Cardiac muscle cell (in vitro differentiated cells and primary cell): Measurements from ENCODE around the gene RAD18. TPM values are rescaled to one million over a fixed set of nuclear protein-coding genes. Genes with fewer than 3 reads are reported as not detected.

Source experiments
- DNase-seq, 2 donors: peaks; one replicate each; pipeline versions ENCODE4 v3.0.0 to v3.0.0-alpha.2; 2010 to 2017; ENCODE audit warnings: low read depth in 1 of 2, low spot score in 1 of 2
- H3K27ac ChIP-seq: fragments of 200-600 bp; sonication (generic); 2 replicates; pipeline ENCODE4 v1.5.1; 2016
- H3K27me3 ChIP-seq: fragments of 200-600 bp; sonication (generic); 2 replicates; pipeline ENCODE4 v1.6.0; 2016; ENCODE audit warnings: control low read depth
- H3K36me3 ChIP-seq: fragments of 200-600 bp; sonication (generic); 2 replicates; pipeline ENCODE4 v1.5.1; 2016; ENCODE audit warnings: control low read depth
- H3K4me1 ChIP-seq: fragments of 200-600 bp; sonication (generic); 2 replicates; pipeline ENCODE4 v1.8.1; 2017; ENCODE audit warnings: low read depth, mild to moderate bottlenecking, mixed run types
- H3K4me3 ChIP-seq: fragments of 200-600 bp; sonication (generic); 2 replicates; pipeline ENCODE4 v1.5.1; 2016; ENCODE audit warnings: mild to moderate bottlenecking
- H3K9me3 ChIP-seq: fragments of 200-600 bp; sonication (generic); 2 replicates; pipeline ENCODE4 v1.5.1; 2017; ENCODE audit warnings: low read depth, mild to moderate bottlenecking, control low read depth
- polyA plus RNA-seq: library from polyadenylated mRNA; unstranded; fragments of >200 nt; fragmentation: Nextera tagmentation; extraction: Ambion mirVana; gene quantifications from 2 replicates; pipeline ENCODE4 v1.2.1, GENCODE V29; 2016
- total RNA-seq: library from RNA; depleted of rRNA; stranded (reverse); fragments of >200 nt; gene quantifications from 2 replicates; pipeline ENCODE4 v1.2.3, GENCODE V29; 2016
- TF ChIP-seq, protein P1 (sequence below): IDR thresholded peaks from 2 replicates; pipeline ENCODE4 v1.5.1; 2012; ENCODE audit warnings: low read depth, mild to moderate bottlenecking, low read length

RAD18 gene
- total and polyA plus RNA-seq, 2 experiments from 2014 or later, result 5.9 to 7.8 TPM

DNA sequence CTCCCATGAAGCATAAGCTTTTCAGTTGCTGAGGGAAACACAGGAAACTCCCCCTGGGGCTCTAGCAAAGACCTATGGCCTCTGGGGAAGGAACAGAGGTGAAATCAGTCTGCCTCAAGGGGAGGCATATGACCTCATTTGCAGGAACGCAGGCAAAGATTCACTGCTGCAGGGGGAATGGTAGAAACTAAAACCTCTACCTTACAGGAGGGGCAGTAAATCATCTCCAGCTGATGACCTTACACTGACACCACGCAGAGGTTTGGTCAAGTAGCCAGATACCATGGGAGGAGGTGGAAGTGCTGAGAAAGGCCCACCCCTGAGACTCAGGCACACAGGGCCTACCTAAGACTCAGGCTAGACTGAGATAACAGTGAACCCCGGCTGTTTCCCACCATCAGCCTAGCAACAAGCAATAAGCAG, 81.1 kb downstream of the RAD18 start:
- H3K27ac ChIP-seq, result peak overlapping the region; percentile 63

DNA sequence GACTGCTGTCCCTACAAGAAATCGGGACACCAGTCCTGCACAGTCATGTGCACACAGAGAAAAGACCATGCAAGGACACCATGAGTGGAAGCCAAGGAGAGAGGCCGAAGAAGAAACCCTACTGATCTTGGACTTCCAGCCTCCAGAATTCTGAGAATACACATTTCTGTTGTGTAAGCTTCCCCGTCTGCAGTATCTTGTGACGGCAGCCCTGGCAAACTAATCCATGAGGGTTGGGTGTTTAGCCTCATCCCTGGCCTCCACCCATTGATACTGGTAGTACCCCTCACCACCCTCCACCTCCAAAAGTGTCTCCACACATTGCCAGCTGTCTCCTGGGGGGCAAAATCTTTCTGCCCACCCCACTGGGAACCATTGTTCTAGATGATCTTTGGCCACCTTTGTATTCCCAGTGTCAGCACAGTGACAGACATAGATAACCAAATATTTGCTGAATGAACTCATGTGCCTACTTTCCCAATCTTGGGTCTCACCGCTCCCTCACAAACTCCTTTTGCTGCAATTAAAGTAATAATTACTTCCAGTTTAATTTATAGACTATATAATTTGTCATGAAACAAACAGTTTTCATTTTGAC, 83.8 kb downstream of the RAD18 start:
- DNase-seq, result no peak
- Histone ChIP-seq H3K27me3 (no peaks in the 10 kb centered on the region), H3K36me3 (peaks cover 2% of the 10 kb centered on the region), H3K9me3 (no peaks in the 10 kb centered on the region), H3K27ac (no peak overlapping the region), H3K4me3 (no peak overlapping the region), H3K4me1 (peaks cover 10% of the 10 kb centered on the region)
- TF ChIP-seq, protein P1, sequence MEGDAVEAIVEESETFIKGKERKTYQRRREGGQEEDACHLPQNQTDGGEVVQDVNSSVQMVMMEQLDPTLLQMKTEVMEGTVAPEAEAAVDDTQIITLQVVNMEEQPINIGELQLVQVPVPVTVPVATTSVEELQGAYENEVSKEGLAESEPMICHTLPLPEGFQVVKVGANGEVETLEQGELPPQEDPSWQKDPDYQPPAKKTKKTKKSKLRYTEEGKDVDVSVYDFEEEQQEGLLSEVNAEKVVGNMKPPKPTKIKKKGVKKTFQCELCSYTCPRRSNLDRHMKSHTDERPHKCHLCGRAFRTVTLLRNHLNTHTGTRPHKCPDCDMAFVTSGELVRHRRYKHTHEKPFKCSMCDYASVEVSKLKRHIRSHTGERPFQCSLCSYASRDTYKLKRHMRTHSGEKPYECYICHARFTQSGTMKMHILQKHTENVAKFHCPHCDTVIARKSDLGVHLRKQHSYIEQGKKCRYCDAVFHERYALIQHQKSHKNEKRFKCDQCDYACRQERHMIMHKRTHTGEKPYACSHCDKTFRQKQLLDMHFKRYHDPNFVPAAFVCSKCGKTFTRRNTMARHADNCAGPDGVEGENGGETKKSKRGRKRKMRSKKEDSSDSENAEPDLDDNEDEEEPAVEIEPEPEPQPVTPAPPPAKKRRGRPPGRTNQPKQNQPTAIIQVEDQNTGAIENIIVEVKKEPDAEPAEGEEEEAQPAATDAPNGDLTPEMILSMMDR, result no peak

More for the DNA sequence above, 81.1 kb downstream of the RAD18 start:
- Histone ChIP-seq H3K4me3 (no peak overlapping the region), H3K36me3 (no peaks in the 10 kb centered on the region), H3K4me1 (peaks cover 10% of the 10 kb centered on the region), H3K9me3 (no peaks in the 10 kb centered on the region), H3K27me3 (no peaks in the 10 kb centered on the region)
- no peak for DNase-seq
- TF ChIP-seq, protein P1, result no peak

DNA sequence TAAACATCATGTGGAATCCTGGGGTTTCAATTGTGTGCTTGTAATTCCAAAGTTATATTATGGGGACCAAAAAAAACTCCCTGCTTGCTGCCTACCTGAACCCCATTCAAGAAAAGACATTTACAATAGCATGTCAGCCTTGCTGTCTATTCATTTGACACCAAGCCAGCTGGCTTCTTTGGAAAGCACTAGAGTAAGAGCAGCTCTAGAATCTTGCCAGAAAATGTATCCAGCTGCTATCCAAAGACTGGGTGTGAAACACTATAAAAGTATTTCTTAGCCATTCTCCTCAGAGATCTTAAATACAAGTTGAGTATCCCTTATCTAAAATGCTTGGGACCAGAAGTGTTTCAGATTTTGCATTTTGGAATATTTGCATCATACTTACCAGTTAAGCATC, 87.4 kb downstream of the RAD18 start:
- peak in 1 of 2 donors; percentile 23 for DNase-seq
- no peaks in the 10 kb centered on the region for H3K27me3 ChIP-seq

DNA sequence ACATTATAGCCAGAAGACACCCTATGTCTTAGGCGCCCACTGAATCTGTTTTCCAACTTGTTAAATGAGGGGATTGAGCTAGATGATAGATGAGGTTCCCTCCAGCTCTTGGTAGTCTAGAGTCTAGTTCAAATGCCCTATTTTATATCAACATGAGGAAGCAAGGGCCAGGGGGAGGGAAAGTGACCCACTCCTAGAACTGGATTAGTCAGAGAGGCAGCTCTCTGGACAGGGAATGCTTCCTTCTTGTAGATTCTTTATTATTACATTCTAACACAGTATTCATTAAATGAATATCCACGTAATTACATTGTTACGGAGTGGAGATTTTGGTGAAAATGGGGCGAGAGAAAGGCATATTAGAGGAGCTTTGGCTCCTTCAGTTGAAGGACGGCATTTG, 89.5 kb downstream of the RAD18 start:
- Histone ChIP-seq H3K36me3 (peaks cover 2% of the 10 kb centered on the region), H3K4me3 (no peak overlapping the region), H3K27ac (no peak overlapping the region), H3K4me1 (no peaks in the 10 kb centered on the region), H3K27me3 (no peaks in the 10 kb centered on the region), H3K9me3 (no peaks in the 10 kb centered on the region)
- TF ChIP-seq, protein P1, result no peak
- DNase-seq, result no peak

More for the DNA sequence above, 87.4 kb downstream of the RAD18 start:
- no peaks in the 10 kb centered on the region for H3K4me1 ChIP-seq
- no peak overlapping the region for H3K27ac ChIP-seq
- H3K4me3 ChIP-seq, result no peak overlapping the region
- TF ChIP-seq, protein P1, result no peak
- peaks cover 2% of the 10 kb centered on the region for H3K36me3 ChIP-seq
- H3K9me3 ChIP-seq, result no peaks in the 10 kb centered on the region

- Histone ChIP-seq H3K36me3 (peaks cover 2% of the 10 kb centered on the region), H3K27me3 (no peaks in the 10 kb centered on the region), H3K4me3 (no peak overlapping the region), H3K4me1 (no peaks in the 10 kb centered on the region), H3K9me3 (no peaks in the 10 kb centered on the region), H3K27ac (no peak overlapping the region)
- no peak for DNase-seq
- TF ChIP-seq, protein P1, result no peak
Observed at GRCh38 chr3:8872261-8872660, 91.0 kb downstream of the RAD18 start.

GRCh38 chr3:8871306-8871705, 92.0 kb downstream of the RAD18 start:
- no peaks in the 10 kb centered on the region for H3K36me3 ChIP-seq
- TF ChIP-seq, protein P1, result no peak
- DNase-seq, result no peak
- no peaks in the 10 kb centered on the region for H3K4me1 ChIP-seq
- no peaks in the 10 kb centered on the region for H3K27me3 ChIP-seq
- no peak overlapping the region for H3K4me3 ChIP-seq
- H3K9me3 ChIP-seq, result no peaks in the 10 kb centered on the region
- H3K27ac ChIP-seq, result no peak overlapping the region
